H1 (cell line): ENCODE measurements around the gene GPSM1. TPM values are rescaled to one million over a fixed set of nuclear protein-coding genes. Genes with fewer than 3 reads are reported as not detected.

Experiments used
- CBX5 ChIP-seq: fragments of 300-800, 300-1000 bp; sonication (generic); IDR thresholded peaks from 2 replicates; pipeline ENCODE4 v1.7.1; 2016; ENCODE audit warnings: antibody characterized with exemption, low read length, low read depth
- EZH2 ChIP-seq: fragments of 200-600 bp; sonication (generic); IDR thresholded peaks from 2 replicates; pipeline ENCODE4 v1.7.1; 2012; ENCODE audit warnings: low read depth, mild to moderate bottlenecking, moderate library complexity, low read length, inconsistent platforms; ENCODE audit not compliant: severe bottlenecking
- polyA plus RNA-seq, 7 experiments: library from polyadenylated mRNA; depleted of rRNA in 3 of 7; stranded (reverse) in 5 of 7; unstranded in 2 of 7; fragments of >200 nt in 5 of 7; fragments of 200-250 nt in 2 of 7; gene quantifications; 1 replicate in 5 of 7; 2 replicates in 1 of 7; 4 replicates in 1 of 7; pipeline versions ENCODE4 v1.2.1 to v1.2.3, GENCODE V29; 2011 to 2013; ENCODE audit warnings: missing spikeins in 2 of 7, mixed read lengths in 2 of 7
- total RNA-seq: library from RNA; stranded (reverse); fragmentation: NEBNext Ultra II Directional; extraction: Animal tissue kit (Norgen Biotek cat#: 25700); gene quantifications from 2 replicates; pipeline ENCODE4 v1.2.1, GENCODE V29; 2021

Gene GPSM1
- total and polyA plus RNA-seq, 2 of the 8 experiments (the other 6 are each of a cell fraction or from before 2014, with no cell fraction given) = 12.8 to 18.0 TPM

- TF ChIP-seq CBX5 (no peak), EZH2 (no peak)
Observed at GRCh38 chr9:136403915-136404800, 76.8 kb downstream of the GPSM1 start (continued).
